Astrocyte (in vitro differentiated cells and primary cell): ENCODE measurements around the gene ZNF653.

ENCODE experiments used
- CTCF ChIP-seq: IDR thresholded peaks from 2 replicates; pipeline ENCODE4 v1.5.1; 2011; ENCODE audit warnings: low read depth, mild to moderate bottlenecking, inconsistent platforms, low read length, moderate library complexity; ENCODE audit not compliant: insufficient read depth
- EZH2 ChIP-seq: IDR thresholded peaks from 2 replicates; pipeline ENCODE4 v1.6.1; 2012; ENCODE audit warnings: mild to moderate bottlenecking, low read length, inconsistent platforms; ENCODE audit not compliant: insufficient read depth

DNA sequence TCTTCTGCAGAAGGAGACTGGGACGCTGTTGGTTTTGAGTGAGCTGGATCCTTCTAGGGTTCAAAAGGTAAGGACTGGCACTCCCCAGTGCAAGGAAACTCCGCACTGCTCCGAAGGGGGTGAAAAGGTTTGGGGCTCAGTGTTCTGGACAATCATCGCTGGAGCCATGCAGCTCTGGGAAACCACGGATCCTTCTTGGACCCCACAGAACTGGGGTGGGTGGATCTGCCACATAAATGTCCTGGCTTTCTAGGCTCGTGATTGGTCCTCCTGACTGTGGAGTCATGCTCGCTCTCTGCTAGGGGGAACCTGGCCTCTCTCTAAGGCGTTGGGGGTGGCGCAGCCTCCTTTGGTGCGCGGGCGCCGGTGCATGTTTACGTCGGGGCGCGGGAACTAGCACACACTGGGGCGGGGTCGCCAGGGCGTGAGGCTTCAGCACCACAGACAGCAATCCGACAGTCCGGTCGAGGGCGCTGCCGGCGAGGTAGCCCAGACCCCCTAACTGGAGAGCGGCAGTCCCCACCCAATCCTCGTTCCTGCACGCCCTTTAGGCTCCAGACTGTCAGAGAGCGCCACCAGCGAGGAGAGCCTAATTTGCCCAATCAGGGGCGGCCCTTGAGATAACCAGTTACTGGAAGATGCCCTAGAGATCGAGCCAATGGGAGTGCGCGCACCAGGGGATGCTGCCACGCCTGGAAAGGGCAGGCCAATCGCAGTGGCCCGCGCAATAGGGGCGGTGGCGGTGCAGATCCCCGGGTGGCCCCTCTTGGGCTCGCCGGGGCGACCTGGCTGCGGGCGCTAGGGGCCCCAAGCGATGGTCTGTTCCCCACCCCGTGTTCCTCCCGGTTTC, 23.9 kb downstream of the ZNF653 start:
- TF ChIP-seq CTCF (no peak), EZH2 (peak; percentile 68)
